Mesenchymal stem cell (in vitro differentiated cells and primary cell): ENCODE data around the gene HSD17B10.
"Not testable (repeated sequence)": the region's sequence is repeated elsewhere in the genome, so short reads cannot be mapped to it uniquely, and the experiment has no call there.

Experiments
- DNase-seq: peaks from one replicate; pipeline ENCODE4 v3.0.0-alpha.2; 2013
- H2AFZ ChIP-seq: one replicate; pipeline ENCODE4 v1.6.1; 2013; ENCODE audit warnings: low read depth, mild to moderate bottlenecking, control low read depth, inconsistent platforms, low read length, moderate library complexity
- H2AK5ac ChIP-seq: 2 replicates; pipeline ENCODE4 v1.6.1; 2013; ENCODE audit warnings: low read length, moderate library complexity, mild to moderate bottlenecking, inconsistent platforms; ENCODE audit not compliant: severe bottlenecking
- H2BK120ac ChIP-seq: one replicate; pipeline ENCODE4 v1.6.1; 2013; ENCODE audit warnings: low read depth, mild to moderate bottlenecking, inconsistent platforms, low read length, moderate library complexity
- H2BK12ac ChIP-seq, 2 experiments: one replicate each; pipeline ENCODE4 v1.6.1; 2013; ENCODE audit warnings: inconsistent platforms in 2 of 2, low read length in 2 of 2, mild to moderate bottlenecking in 2 of 2, moderate library complexity in 2 of 2, control low read depth in 1 of 2
- H2BK15ac ChIP-seq: one replicate; pipeline ENCODE4 v1.6.1; 2013; ENCODE audit warnings: mild to moderate bottlenecking, low read depth, inconsistent platforms; ENCODE audit not compliant: poor library complexity, severe bottlenecking
- H2BK5ac ChIP-seq: 2 replicates; pipeline ENCODE4 v1.6.1; 2013; ENCODE audit warnings: low read depth, mild to moderate bottlenecking, low read length, control low read depth, inconsistent platforms; ENCODE audit not compliant: poor library complexity, severe bottlenecking
- H3K14ac ChIP-seq, 2 experiments: one replicate each; pipeline ENCODE4 v1.6.1; 2013; ENCODE audit warnings: inconsistent platforms in 2 of 2, low read length in 2 of 2, control low read depth in 1 of 2, mild to moderate bottlenecking in 1 of 2, moderate library complexity in 1 of 2
- H3K18ac ChIP-seq, 2 experiments: one replicate each; pipeline ENCODE4 v1.6.1; 2013; ENCODE audit warnings: inconsistent platforms in 2 of 2, low read length in 2 of 2, control low read depth in 1 of 2, low read depth in 1 of 2, mild to moderate bottlenecking in 1 of 2
- H3K23ac ChIP-seq, 2 experiments: one replicate each; pipeline ENCODE4 v1.6.1; 2013; ENCODE audit warnings: inconsistent platforms in 2 of 2, low read length in 2 of 2, mild to moderate bottlenecking in 2 of 2, moderate library complexity in 2 of 2, control low read depth in 1 of 2
- H3K27ac ChIP-seq: 2 replicates; pipeline ENCODE4 v1.5.1; 2013; ENCODE audit warnings: mild to moderate bottlenecking, moderate library complexity, low read length, control low read depth, inconsistent platforms; ENCODE audit not compliant: poor library complexity, severe bottlenecking
- H3K27me3 ChIP-seq, 2 experiments: 2 replicates each; pipeline versions ENCODE4 v1.6.1 to v1.7.0; 2013; ENCODE audit warnings: low read length in 2 of 2, mild to moderate bottlenecking in 2 of 2, moderate library complexity in 2 of 2, control low read depth in 1 of 2, inconsistent platforms in 1 of 2; ENCODE audit not compliant: control insufficient read depth in 1 of 2, insufficient read depth in 1 of 2
- H3K36me3 ChIP-seq, 2 experiments: 2 replicates each; pipeline versions ENCODE4 v1.6.1 to v1.7.0; 2013; ENCODE audit warnings: low read length in 2 of 2, control low read depth in 1 of 2, inconsistent platforms in 1 of 2, low read depth in 1 of 2, mild to moderate bottlenecking in 1 of 2; ENCODE audit not compliant: insufficient read depth in 2 of 2, control insufficient read depth in 1 of 2
- H3K4ac ChIP-seq, 2 experiments: one replicate each; pipeline ENCODE4 v1.6.1; 2013; ENCODE audit warnings: inconsistent platforms in 2 of 2, low read length in 2 of 2, mild to moderate bottlenecking in 2 of 2, moderate library complexity in 2 of 2, control low read depth in 1 of 2, low read depth in 1 of 2
- H3K4me1 ChIP-seq: 2 replicates; pipeline ENCODE4 v1.6.1; 2013; ENCODE audit warnings: low read depth, low read length, control low read depth; ENCODE audit not compliant: control insufficient read depth, insufficient read depth
- H3K4me2 ChIP-seq: 2 replicates; pipeline ENCODE4 v1.6.1; 2013; ENCODE audit warnings: low read length, mild to moderate bottlenecking, inconsistent platforms; ENCODE audit not compliant: poor library complexity, severe bottlenecking
- H3K4me3 ChIP-seq, 2 experiments: 2 replicates each; pipeline versions ENCODE4 v1.5.1 to v1.7.0; 2013; ENCODE audit warnings: low read length in 2 of 2, mild to moderate bottlenecking in 2 of 2, control low read depth in 1 of 2, low read depth in 1 of 2; ENCODE audit not compliant: insufficient read depth in 1 of 2
- H3K79me1 ChIP-seq: replicated peaks from 2 replicates; pipeline ENCODE4 v1.6.1; 2013; ENCODE audit warnings: mild to moderate bottlenecking, control low read depth, low read length, inconsistent platforms; ENCODE audit not compliant: poor library complexity, severe bottlenecking
- H3K9ac ChIP-seq: 2 replicates; pipeline ENCODE4 v1.7.0; 2013; ENCODE audit warnings: mild to moderate bottlenecking, low read length, moderate library complexity
- H3K9me3 ChIP-seq: 2 replicates; pipeline ENCODE4 v1.7.0; 2013; ENCODE audit warnings: mild to moderate bottlenecking, low read length; ENCODE audit not compliant: control insufficient read depth
- H4K8ac ChIP-seq: one replicate; pipeline ENCODE4 v1.6.1; 2013; ENCODE audit warnings: inconsistent platforms, mild to moderate bottlenecking, low read length, moderate library complexity
- H4K91ac ChIP-seq: one replicate; pipeline ENCODE4 v1.6.1; 2013; ENCODE audit warnings: mild to moderate bottlenecking, low read length, inconsistent platforms
- WGBS: methylation state at CpG from one replicate; pipeline ENCODE4 v1.1.7; 2013; ENCODE audit warnings: mixed read lengths; 5-methylcytosine and 5-hydroxymethylcytosine counted together

Gene HSD17B10

DNA sequence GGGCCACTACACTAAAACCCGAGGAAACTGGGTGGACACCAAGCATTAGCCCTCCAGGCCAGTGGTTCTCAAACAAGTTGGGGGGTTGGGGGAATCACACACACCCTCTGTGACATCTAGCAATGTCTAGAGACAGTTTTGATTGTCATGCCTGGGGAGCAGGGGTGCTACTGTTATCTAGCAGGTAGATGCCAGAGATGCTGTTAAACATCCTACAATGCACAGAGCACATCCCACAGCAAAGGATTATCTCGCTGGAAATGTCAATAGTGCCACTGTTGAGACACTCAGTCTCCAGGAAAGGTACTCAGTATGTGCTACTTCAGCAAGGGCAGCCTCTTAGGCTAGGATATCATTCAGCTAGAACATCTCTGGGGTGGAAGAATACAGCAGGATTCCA, 13.0 kb downstream of the HSD17B10 start:
- no peak overlapping the region for H2AK5ac ChIP-seq
- H2AFZ ChIP-seq: no peak overlapping the region
- H2BK5ac ChIP-seq: no peak overlapping the region
- H3K4me2 ChIP-seq: peak overlapping the region; percentile 16
- H4K8ac ChIP-seq: no peak overlapping the region
- H3K18ac ChIP-seq: no peak overlapping the region
- DNase-seq: no peak
- H3K36me3 ChIP-seq: no peaks in the 10 kb centered on the region
- WGBS: 65% methylated on average over 2 of the region's 2 CpGs
- H2BK15ac ChIP-seq: no peak overlapping the region
- H3K14ac ChIP-seq: no peak overlapping the region
- peak overlapping the region in 1 of 2 experiments; percentile 89 for H3K4me3 ChIP-seq
- H3K27me3 ChIP-seq: peaks cover 0 to under 1% of the 10 kb centered on the region in 2 experiments
- H3K9ac ChIP-seq: peak overlapping the region; percentile 99
- H3K27ac ChIP-seq: no peak overlapping the region
- no peaks in the 10 kb centered on the region for H3K9me3 ChIP-seq
- H3K4me1 ChIP-seq: peaks cover 5% of the 10 kb centered on the region
- no peak overlapping the region for H4K91ac ChIP-seq
- no peaks in the 10 kb centered on the region for H3K79me1 ChIP-seq
- no peak overlapping the region for H3K4ac ChIP-seq
- H3K23ac ChIP-seq: no peak overlapping the region
- H2BK12ac ChIP-seq: no peak overlapping the region
- H2BK120ac ChIP-seq: no peak overlapping the region

GRCh38 chrX:53420351-53420750, 13.8 kb downstream of the HSD17B10 start:
- not testable (repeated sequence) for H3K79me1 ChIP-seq, H2BK120ac ChIP-seq, H3K4me1 ChIP-seq, DNase-seq, H3K27ac ChIP-seq, H3K36me3 ChIP-seq, H2AFZ ChIP-seq, H4K91ac ChIP-seq, H3K4me3 ChIP-seq, H2AK5ac ChIP-seq, H2BK15ac ChIP-seq, H3K9me3 ChIP-seq, H3K4me2 ChIP-seq, H3K27me3 ChIP-seq, H3K18ac ChIP-seq, H3K4ac ChIP-seq, H2BK12ac ChIP-seq, H3K14ac ChIP-seq, H3K9ac ChIP-seq, H2BK5ac ChIP-seq, H3K23ac ChIP-seq, H4K8ac ChIP-seq
- WGBS: 100% methylated on average over 2 of the region's 3 CpGs

DNA sequence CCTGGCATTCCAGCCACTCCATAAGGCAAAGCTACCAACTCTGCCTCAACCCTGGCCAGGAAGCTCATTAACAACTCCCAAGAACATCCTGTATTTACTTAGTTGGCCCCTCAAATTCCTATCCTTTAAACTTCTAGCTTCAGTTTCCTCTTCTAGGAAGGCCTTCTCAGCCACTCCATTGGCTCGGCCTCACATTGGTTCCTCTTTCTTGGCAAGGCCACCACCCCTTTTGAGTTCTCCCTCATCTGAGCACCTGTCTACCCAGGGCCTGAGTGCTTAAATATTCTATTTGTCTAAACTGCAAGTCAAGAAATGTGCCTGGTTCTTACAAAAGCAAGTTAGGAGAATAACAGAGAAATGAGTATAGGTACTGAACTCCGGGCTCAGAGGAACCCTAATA, 21.7 kb downstream of the HSD17B10 start:
- no peak for DNase-seq
- Histone ChIP-seq H3K36me3 (peaks cover 26 to 65% of the 10 kb centered on the region in 2 experiments), H3K79me1 (peaks cover 20% of the 10 kb centered on the region), H2BK12ac (no peak overlapping the region), H2AFZ (no peak overlapping the region), H3K27me3 (no peaks in the 10 kb centered on the region), H2AK5ac (no peak overlapping the region), H3K9ac (no peak overlapping the region), H4K91ac (no peak overlapping the region), H2BK120ac (no peak overlapping the region), H3K4me2 (no peak overlapping the region), H4K8ac (no peak overlapping the region), H3K14ac (no peak overlapping the region), H3K4ac (no peak overlapping the region), H3K23ac (no peak overlapping the region), H2BK15ac (no peak overlapping the region), H3K4me1 (no peaks in the 10 kb centered on the region), H3K27ac (no peak overlapping the region), H2BK5ac (no peak overlapping the region), H3K18ac (no peak overlapping the region), H3K4me3 (no peak overlapping the region), H3K9me3 (no peaks in the 10 kb centered on the region)
- 93% methylated on average over 2 of the region's 2 CpGs for WGBS

DNA sequence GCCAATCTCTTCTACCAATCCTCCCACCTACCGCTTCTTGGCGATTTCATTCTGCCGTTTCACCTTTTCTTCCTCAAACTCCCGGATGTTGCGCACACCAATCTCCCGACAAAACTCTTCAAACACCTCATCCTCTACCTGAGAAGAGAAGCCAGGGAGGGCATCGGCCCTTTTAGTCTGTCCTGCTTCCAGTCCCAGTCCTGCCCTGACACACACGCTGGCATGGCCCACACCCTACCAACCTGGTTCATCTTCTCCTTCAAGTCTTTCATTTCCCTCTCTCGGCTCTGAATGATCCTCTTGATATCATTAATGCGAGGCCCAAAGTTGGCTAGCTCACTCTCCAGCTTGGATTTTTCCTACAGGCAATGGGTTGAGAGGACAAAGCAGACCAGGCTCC, 30.6 kb downstream of the HSD17B10 start:
- no peak overlapping the region for H3K4me2 ChIP-seq
- no peak overlapping the region for H2BK15ac ChIP-seq
- no peak overlapping the region for H3K4ac ChIP-seq
- H4K91ac ChIP-seq: no peak overlapping the region
- H4K8ac ChIP-seq: no peak overlapping the region
- H3K18ac ChIP-seq: no peak overlapping the region
- no peaks in the 10 kb centered on the region for H3K79me1 ChIP-seq
- no peak overlapping the region for H3K14ac ChIP-seq
- no peak overlapping the region for H2BK120ac ChIP-seq
- H2AFZ ChIP-seq: no peak overlapping the region
- H3K9ac ChIP-seq: no peak overlapping the region
- no peak overlapping the region for H2BK5ac ChIP-seq
- no peak overlapping the region for H3K4me3 ChIP-seq
- no peak for DNase-seq
- H3K27ac ChIP-seq: no peak overlapping the region
- H3K9me3 ChIP-seq: no peaks in the 10 kb centered on the region
- H3K27me3 ChIP-seq: no peaks in the 10 kb centered on the region
- H3K23ac ChIP-seq: no peak overlapping the region
- no peak overlapping the region for H2BK12ac ChIP-seq
- no peak overlapping the region for H2AK5ac ChIP-seq
- WGBS: 99% methylated on average over 10 of the region's 10 CpGs
- H3K36me3 ChIP-seq: peaks cover 20 to 88% of the 10 kb centered on the region in 2 experiments
- peaks cover 1% of the 10 kb centered on the region for H3K4me1 ChIP-seq
